Vagina (tissue), 2 donors: ENCODE results near the gene CERS1.

Experiments used
- POLR2A ChIP-seq, 2 donors: fragments of 450-650 bp; IDR thresholded peaks; one replicate each; pipeline ENCODE4 v1.6.1; 2017; ENCODE audit warnings: antibody characterized with exemption in 2 of 2, mild to moderate bottlenecking in 2 of 2, moderate library complexity in 2 of 2
- TF ChIP-seq, protein P1 (sequence below), 3 experiments: fragments of 450-650 bp in 2 of 3; fragments of 200-600 bp in 1 of 3; sonication (generic) in 1 of 3; IDR thresholded peaks; one replicate each; pipeline ENCODE4 v1.5.1; 2017 to 2019; ENCODE audit warnings: antibody characterized with exemption in 3 of 3, mild to moderate bottlenecking in 2 of 3, moderate library complexity in 2 of 3

DNA sequence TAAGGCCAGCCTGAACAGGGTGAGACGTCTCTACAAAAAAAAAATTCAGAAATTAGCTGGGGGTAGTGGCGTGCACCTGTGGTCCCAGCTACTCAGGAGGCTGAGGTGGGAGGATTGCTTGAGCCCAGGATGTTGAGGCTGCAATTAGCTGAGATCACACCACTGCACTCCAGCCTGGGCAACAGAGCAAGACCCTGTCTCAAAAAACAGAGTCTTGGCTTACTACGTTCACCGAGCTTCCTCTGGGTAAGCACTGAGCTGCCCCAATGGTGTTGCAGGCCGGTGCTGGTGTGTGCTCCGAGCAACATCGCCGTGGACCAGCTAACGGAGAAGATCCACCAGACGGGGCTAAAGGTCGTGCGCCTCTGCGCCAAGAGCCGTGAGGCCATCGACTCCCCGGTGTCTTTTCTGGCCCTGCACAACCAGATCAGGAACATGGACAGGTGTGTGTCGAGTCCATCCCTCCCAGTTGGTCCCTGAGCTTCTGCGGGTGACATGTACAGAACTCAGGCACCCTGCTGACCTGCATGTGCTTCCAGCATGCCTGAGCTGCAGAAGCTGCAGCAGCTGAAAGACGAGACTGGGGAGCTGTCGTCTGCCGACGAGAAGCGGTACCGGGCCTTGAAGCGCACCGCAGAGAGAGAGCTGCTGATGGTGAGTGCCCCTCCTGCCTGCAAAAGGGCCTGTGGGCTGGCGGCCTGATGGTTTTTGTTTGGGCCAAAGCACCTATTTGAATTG is 40.1 kb downstream of the CERS1 start:
- TF ChIP-seq, protein P1, sequence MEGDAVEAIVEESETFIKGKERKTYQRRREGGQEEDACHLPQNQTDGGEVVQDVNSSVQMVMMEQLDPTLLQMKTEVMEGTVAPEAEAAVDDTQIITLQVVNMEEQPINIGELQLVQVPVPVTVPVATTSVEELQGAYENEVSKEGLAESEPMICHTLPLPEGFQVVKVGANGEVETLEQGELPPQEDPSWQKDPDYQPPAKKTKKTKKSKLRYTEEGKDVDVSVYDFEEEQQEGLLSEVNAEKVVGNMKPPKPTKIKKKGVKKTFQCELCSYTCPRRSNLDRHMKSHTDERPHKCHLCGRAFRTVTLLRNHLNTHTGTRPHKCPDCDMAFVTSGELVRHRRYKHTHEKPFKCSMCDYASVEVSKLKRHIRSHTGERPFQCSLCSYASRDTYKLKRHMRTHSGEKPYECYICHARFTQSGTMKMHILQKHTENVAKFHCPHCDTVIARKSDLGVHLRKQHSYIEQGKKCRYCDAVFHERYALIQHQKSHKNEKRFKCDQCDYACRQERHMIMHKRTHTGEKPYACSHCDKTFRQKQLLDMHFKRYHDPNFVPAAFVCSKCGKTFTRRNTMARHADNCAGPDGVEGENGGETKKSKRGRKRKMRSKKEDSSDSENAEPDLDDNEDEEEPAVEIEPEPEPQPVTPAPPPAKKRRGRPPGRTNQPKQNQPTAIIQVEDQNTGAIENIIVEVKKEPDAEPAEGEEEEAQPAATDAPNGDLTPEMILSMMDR (IDR thresholded peaks at IDR 0.05), result no peak
- no peak for TF ChIP-seq POLR2A (IDR thresholded peaks at IDR 0.05)
